HepG2 (cell line): ENCODE data around the gene INPP5E. TPM values are rescaled to one million over a fixed set of nuclear protein-coding genes. Genes with fewer than 3 reads are reported as not detected.

Experiments
- MTF1 ChIP-seq: sonication (generic); formaldehyde crosslinking; IDR thresholded peaks from 2 replicates; pipeline ENCODE4 v1.5.0; 2020; ENCODE audit warnings: missing genetic modification reagents
- SIN3A ChIP-seq: IDR thresholded peaks from 2 replicates; pipeline ENCODE4 v1.6.1; 2011; ENCODE audit warnings: low read depth, mild to moderate bottlenecking, control low read depth, low read length, borderline replicate concordance
- ZNF879 ChIP-seq: sonication (generic); formaldehyde crosslinking; IDR thresholded peaks from 2 replicates; pipeline ENCODE4 v1.8.1; 2023; ENCODE audit warnings: missing genetic modification reagents
- polyA plus RNA-seq, 8 experiments: library from polyadenylated mRNA; depleted of rRNA in 3 of 8; stranded (reverse) in 7 of 8; unstranded in 1 of 8; fragments of >200 nt; fragmentation: Illumina TruSeq in 4 of 8; extraction: Trizol in 4 of 8; gene quantifications; 2 replicates each; pipeline versions ENCODE4 v1.2.1 to v1.2.3, GENCODE V29; 2011 to 2016; ENCODE audit warnings: low read depth in 4 of 8, missing spikeins in 1 of 8, mixed read lengths in 1 of 8; ENCODE audit not compliant: insufficient read depth in 1 of 8
- total RNA-seq, 5 experiments: library from RNA; depleted of rRNA; stranded (reverse); fragments of >200 nt; fragmentation: Illumina TruSeq; extraction: Trizol; gene quantifications; 2 replicates each; pipeline ENCODE4 v1.2.3, GENCODE V29; 2016; ENCODE audit warnings: low read depth in 1 of 5
- TF ChIP-seq, protein P1 (sequence below): sonication (generic); formaldehyde crosslinking; IDR thresholded peaks from 2 replicates; pipeline ENCODE4 v1.4.0; 2020; ENCODE audit warnings: missing genetic modification reagents, borderline replicate concordance
- TF ChIP-seq, protein P2 (sequence below): sonication (generic); formaldehyde crosslinking; IDR thresholded peaks from 2 replicates; pipeline ENCODE4 v1.4.0; 2020; ENCODE audit warnings: missing genetic modification reagents
- TF ChIP-seq, protein P3 (sequence below): sonication (generic); formaldehyde crosslinking; IDR thresholded peaks from 2 replicates; pipeline ENCODE4 v1.8.0; 2022; ENCODE audit warnings: mild to moderate bottlenecking, missing genetic modification reagents, borderline replicate concordance
- TF ChIP-seq, protein P4 (sequence below): sonication (generic); formaldehyde crosslinking; IDR thresholded peaks from 2 replicates; pipeline ENCODE4 v1.4.0; 2020; ENCODE audit warnings: missing genetic modification reagents; ENCODE audit errors: not compliant biosample characterization
- TF ChIP-seq, protein P5 (sequence below): sonication (generic); formaldehyde crosslinking; conservative IDR thresholded peaks from 2 replicates; pipeline ENCODE4 v1.4.0; 2020; ENCODE audit warnings: mild to moderate bottlenecking, missing genetic modification reagents, moderate library complexity
- TF ChIP-seq, protein P6 (sequence below): IDR thresholded peaks from 2 replicates; pipeline ENCODE4 v1.6.1; 2016
- TF ChIP-seq, protein P7 (sequence below): sonication (generic); formaldehyde crosslinking; IDR thresholded peaks from 2 replicates; pipeline ENCODE4 v1.5.0; 2020; ENCODE audit warnings: missing genetic modification reagents

Gene INPP5E
- total and polyA plus RNA-seq, 2 of the 13 experiments (the other 11 are each of a cell fraction or from before 2014, with no cell fraction given): 5.5 TPM

DNA sequence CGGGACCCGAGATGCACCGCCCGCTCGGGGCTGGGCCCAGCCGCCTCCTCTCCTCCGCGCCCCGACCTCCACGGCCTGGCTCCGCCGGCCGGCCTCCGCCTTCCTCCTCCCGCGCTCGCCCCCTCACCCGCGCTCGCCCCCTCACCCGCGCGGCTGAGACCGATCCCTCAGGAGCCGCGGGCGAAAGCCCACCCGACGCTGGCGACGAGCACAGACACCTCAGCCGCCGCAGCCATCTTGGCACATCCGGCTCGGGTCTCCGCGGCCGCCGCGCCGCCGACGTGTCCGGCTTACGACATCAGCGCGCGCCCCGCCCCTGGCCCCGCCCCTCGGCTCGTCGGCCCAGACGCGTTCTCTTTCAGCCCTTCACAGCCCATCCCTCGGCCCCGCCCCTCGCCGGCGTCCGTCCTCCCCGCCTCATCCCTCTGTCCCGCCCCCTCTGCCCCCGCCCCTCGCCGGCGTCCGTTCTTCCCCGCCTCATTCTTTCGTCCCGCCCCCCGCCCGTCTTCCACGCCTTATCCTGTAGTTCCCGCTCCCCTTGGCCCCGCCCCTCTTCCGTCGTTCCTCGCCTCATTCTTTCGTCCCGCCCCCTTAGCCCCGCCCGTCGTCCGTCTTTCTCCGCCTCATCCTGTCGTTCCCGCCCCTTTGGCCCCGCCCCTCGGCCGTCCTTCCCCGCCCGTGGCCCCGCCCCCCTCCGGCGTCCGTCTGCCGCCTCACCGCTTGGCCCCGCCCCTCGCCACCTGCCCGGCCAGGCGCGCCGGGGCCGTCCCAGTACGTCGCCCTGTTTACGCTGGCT lies 43.3 kb upstream of the INPP5E start, which contains the start of gene SEC16A (continued):
- TF ChIP-seq, protein P1, sequence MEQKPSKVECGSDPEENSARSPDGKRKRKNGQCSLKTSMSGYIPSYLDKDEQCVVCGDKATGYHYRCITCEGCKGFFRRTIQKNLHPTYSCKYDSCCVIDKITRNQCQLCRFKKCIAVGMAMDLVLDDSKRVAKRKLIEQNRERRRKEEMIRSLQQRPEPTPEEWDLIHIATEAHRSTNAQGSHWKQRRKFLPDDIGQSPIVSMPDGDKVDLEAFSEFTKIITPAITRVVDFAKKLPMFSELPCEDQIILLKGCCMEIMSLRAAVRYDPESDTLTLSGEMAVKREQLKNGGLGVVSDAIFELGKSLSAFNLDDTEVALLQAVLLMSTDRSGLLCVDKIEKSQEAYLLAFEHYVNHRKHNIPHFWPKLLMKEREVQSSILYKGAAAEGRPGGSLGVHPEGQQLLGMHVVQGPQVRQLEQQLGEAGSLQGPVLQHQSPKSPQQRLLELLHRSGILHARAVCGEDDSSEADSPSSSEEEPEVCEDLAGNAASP (CRISPR knock-in tag): no peak
- TF ChIP-seq, protein P2, sequence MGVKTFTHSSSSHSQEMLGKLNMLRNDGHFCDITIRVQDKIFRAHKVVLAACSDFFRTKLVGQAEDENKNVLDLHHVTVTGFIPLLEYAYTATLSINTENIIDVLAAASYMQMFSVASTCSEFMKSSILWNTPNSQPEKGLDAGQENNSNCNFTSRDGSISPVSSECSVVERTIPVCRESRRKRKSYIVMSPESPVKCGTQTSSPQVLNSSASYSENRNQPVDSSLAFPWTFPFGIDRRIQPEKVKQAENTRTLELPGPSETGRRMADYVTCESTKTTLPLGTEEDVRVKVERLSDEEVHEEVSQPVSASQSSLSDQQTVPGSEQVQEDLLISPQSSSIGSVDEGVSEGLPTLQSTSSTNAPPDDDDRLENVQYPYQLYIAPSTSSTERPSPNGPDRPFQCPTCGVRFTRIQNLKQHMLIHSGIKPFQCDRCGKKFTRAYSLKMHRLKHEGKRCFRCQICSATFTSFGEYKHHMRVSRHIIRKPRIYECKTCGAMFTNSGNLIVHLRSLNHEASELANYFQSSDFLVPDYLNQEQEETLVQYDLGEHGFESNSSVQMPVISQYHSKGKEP (CRISPR knock-in tag): no peak
- TF ChIP-seq, protein P3, sequence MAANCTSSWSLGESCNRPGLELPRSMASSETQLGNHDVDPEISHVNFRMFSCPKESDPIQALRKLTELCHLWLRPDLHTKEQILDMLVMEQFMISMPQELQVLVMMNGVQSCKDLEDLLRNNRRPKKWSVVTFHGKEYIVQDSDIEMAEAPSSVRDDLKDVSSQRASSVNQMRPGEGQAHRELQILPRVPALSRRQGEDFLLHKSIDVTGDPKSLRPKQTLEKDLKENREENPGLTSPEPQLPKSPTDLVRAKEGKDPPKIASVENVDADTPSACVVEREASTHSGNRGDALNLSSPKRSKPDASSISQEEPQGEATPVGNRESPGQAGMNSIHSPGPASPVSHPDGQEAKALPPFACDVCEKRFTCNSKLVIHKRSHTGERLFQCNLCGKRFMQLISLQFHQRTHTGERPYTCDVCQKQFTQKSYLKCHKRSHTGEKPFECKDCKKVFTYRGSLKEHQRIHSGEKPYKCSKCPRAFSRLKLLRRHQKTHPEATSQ (CRISPR knock-in tag): no peak
- TF ChIP-seq, protein P4, sequence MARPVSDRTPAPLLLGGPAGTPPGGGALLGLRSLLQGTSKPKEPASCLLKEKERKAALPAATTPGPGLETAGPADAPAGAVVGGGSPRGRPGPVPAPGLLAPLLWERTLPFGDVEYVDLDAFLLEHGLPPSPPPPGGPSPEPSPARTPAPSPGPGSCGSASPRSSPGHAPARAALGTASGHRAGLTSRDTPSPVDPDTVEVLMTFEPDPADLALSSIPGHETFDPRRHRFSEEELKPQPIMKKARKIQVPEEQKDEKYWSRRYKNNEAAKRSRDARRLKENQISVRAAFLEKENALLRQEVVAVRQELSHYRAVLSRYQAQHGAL: no peak
- TF ChIP-seq, protein P5, sequence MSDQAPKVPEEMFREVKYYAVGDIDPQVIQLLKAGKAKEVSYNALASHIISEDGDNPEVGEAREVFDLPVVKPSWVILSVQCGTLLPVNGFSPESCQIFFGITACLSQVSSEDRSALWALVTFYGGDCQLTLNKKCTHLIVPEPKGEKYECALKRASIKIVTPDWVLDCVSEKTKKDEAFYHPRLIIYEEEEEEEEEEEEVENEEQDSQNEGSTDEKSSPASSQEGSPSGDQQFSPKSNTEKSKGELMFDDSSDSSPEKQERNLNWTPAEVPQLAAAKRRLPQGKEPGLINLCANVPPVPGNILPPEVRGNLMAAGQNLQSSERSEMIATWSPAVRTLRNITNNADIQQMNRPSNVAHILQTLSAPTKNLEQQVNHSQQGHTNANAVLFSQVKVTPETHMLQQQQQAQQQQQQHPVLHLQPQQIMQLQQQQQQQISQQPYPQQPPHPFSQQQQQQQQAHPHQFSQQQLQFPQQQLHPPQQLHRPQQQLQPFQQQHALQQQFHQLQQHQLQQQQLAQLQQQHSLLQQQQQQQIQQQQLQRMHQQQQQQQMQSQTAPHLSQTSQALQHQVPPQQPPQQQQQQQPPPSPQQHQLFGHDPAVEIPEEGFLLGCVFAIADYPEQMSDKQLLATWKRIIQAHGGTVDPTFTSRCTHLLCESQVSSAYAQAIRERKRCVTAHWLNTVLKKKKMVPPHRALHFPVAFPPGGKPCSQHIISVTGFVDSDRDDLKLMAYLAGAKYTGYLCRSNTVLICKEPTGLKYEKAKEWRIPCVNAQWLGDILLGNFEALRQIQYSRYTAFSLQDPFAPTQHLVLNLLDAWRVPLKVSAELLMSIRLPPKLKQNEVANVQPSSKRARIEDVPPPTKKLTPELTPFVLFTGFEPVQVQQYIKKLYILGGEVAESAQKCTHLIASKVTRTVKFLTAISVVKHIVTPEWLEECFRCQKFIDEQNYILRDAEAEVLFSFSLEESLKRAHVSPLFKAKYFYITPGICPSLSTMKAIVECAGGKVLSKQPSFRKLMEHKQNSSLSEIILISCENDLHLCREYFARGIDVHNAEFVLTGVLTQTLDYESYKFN (CRISPR knock-in tag): no peak
- TF ChIP-seq MTF1 (CRISPR knock-in tag) (no peak), ZNF879 (CRISPR knock-in tag) (no peak), SIN3A (0 out of 2 replicates have a peak, but pooled peaks have one; percentile 69)
- TF ChIP-seq, protein P6, sequence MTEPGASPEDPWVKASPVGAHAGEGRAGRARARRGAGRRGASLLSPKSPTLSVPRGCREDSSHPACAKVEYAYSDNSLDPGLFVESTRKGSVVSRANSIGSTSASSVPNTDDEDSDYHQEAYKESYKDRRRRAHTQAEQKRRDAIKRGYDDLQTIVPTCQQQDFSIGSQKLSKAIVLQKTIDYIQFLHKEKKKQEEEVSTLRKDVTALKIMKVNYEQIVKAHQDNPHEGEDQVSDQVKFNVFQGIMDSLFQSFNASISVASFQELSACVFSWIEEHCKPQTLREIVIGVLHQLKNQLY: no peak
- TF ChIP-seq, protein P7, sequence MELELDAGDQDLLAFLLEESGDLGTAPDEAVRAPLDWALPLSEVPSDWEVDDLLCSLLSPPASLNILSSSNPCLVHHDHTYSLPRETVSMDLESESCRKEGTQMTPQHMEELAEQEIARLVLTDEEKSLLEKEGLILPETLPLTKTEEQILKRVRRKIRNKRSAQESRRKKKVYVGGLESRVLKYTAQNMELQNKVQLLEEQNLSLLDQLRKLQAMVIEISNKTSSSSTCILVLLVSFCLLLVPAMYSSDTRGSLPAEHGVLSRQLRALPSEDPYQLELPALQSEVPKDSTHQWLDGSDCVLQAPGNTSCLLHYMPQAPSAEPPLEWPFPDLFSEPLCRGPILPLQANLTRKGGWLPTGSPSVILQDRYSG: no peak
